Suprapubic skin (tissue), 4 donors: ENCODE measurements around the gene ISYNA1.

Experiments used
- CTCF ChIP-seq, 2 donors: fragments of 200-600 bp in 1 of 2; fragments of 450-650 bp in 1 of 2; sonication (generic) in 1 of 2; IDR thresholded peaks; one replicate each; pipeline ENCODE4 v1.5.1; 2016 to 2019; ENCODE audit warnings: antibody characterized with exemption in 2 of 2, mild to moderate bottlenecking in 1 of 2, moderate library complexity in 1 of 2
- POLR2A ChIP-seq, 2 donors: fragments of 450-650 bp; IDR thresholded peaks; one replicate each; pipeline ENCODE4 v1.6.1; 2017; ENCODE audit warnings: antibody characterized with exemption in 2 of 2, mild to moderate bottlenecking in 2 of 2, moderate library complexity in 2 of 2
- POLR2AphosphoS5 ChIP-seq, 3 donors: sonication (generic); formaldehyde crosslinking; IDR thresholded peaks; one replicate each; pipeline ENCODE4 v1.6.1; 2017; ENCODE audit warnings: antibody characterized with exemption in 3 of 3

- TF ChIP-seq CTCF (IDR thresholded peaks at IDR 0.05) (no peak), POLR2A (IDR thresholded peaks at IDR 0.05) (no peak), POLR2AphosphoS5 (IDR thresholded peaks at IDR 0.05) (no peak)
These were observed 5.0 kb upstream of the ISYNA1 start for GRCh38 chr19:18442941-18443340.
